CMK (cell line): ENCODE measurements around the gene FNBP1.
"Not testable (repeated sequence)": the region's sequence is repeated elsewhere in the genome, so short reads cannot be mapped to it uniquely, and the experiment has no call there.

ENCODE experiments used
- DNase-seq: peaks from one replicate; pipeline ENCODE4 v3.0.0-alpha.2; 2010; ENCODE audit warnings: low read depth

Gene FNBP1

DNA sequence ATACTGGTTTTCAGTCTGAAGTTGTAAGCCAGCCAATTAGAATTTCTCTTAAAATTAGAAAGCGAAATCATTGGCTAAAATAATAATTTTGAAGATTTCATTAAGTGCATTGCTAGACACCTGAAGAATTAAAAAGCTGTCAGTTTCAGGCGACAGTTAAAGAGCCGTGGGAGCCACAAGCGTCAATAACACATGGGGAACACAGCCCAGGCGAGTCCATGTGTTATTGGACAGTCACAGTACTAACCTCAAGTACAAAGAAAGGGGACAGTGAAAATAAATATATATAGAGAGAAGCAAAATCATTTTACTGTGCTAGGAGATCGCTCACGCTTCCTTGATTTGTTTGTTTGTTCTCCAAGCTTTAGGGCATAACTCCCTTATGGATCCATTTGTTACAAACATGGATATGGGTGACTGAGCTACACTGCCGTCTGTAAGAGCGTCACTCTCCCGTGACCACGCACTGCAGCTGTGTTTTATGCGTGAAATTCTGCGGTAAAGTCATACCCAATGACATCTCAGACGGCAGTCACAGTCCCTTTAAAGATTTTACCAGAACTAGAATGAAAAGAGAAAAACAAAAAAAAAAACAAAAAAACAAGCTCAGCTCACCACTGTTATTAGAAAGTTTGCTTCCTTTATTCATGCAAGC is 124.6 kb downstream of the FNBP1 start:
- no peak for DNase-seq

DNA sequence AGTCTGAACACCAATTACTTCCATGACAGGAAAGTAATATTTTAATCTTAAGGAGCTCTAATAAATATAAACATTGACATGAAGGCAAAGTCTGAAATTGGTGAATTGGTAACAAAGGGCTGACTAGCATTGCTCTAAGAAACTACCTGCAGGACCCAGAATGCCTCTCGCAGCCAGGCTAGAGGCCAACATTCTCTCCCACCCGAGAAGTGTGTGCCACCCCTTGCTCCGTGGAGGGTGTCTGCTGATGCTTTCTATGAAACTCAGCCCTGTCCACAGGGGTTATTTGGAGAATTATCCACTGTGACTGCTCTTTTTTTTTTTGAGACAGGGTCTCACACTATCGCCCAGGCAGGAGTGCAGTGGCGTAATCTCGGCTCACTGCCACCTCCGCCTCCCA is 126.3 kb downstream of the FNBP1 start:
- no peak for DNase-seq

DNA sequence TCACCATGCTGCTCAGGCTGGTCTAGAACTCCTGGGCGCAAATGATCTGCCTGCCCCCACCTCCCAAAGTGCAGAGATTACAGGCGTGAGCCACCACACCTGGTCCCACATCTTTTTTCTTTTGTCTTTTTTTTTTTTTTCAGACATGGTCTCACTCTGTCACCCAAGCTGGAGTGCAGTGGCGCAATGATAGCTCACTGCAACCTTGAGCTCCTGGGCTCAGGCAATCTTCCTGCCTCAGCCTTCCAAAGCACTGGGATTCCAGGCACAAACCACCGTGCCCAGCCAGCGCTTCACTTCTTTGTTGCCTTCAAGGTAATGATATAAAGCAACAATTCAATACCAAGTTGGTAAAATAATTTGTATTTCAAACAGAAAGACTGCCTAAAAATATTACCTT is 128.9 kb downstream of the FNBP1 start:
- DNase-seq, result no peak

DNA sequence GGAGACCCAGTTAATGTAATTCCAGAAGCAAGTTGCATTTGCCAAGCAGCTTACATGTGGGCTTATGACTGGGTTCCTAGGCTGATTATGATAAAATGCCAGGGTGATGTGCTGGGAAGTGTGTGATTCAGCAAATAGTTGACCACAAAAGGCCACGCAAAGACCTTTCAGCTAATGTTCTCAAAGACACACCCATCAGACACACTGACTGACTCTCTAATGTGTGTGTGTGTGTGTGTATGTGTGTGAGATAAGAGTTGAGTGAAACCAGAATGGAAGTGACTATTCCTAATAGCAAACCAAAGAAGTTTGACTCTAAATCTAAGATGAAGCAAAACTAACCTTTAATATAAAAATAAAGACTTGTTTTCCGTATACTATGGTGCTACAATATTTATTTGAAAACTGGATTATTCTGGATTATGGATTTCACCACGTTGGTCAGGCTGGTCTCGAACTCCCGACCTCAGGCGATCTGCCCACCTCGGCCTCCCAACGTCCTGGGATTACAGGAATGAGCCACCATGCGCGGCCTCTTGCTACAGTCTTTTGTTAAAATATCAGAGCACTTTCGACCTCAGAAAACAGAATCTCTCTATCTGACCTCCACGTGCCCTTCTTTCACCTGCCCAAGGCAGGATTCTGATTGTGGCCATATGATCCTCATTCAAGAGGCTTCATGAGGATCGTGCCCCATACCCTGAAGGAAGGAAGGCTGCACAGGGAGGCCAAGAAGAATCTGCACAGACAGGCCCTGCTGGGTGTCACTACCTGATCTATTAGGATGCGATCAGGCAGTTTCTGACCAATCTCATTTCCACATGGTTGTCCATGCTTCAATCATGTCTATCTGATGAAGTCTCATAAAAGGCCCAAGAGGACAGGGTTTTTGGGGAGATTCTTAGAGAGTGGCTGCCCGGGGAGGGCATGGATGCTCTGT is 132.1 kb downstream of the FNBP1 start:
- peak; percentile 58 for DNase-seq

DNA sequence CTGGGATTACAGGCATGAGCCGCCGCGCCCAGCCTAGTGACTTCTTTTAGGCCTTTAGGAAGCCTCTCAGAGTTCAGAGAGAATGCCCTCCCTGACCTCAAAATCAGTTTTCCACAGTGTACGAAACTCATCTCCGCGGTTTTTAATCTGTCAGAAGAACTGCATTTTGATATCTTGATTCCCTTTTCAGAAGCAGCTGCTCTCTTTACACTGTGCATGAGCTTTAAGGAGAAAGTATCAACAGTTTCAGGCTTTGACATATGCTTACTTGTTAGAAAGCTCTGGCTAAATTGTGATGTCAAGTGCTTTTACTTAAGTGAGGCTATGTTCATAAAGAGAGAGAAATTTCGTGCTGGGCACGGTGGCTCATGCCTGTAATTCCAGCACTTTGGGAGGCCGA is 133.1 kb downstream of the FNBP1 start:
- DNase-seq, result no peak

DNA sequence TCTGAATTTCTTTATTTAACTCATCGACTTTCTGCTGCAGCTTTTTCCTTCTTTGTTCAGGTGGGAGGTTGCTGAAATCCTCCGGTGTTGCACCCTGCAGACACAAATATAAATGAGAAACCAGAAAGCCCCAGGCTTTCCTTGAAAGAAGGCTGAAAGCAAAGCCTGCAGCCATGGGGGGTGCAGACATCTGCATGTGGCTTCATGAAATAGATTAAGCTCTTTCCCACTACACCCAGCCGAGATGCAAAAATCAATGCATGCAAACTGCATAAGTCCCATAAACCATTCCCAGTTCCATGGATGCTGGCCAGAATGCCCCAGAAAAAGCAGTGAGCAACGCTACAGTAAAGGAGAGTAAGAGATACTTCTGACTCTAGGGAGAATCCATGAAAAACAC is 134.1 kb downstream of the FNBP1 start:
- no peak for DNase-seq

DNA sequence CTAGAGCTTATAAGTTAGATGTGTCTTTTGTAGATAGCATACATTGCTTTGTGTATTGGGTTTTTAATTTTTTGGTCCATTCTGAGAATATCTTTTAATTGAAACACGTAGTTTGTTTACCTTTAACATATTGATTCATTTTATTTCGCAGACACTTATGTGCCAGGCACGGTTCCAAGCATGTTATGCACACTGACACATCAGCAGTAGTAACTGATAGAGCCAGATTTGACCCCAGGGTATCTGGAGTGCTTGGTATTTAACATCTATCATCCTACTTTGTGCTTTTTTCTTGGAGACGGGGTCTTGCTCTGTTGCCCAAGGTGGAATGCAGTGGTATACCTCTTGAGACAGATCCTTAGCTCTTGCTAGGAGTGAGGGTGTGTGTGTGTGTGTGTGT is 135.8 kb downstream of the FNBP1 start:
- DNase-seq, result no peak

DNA sequence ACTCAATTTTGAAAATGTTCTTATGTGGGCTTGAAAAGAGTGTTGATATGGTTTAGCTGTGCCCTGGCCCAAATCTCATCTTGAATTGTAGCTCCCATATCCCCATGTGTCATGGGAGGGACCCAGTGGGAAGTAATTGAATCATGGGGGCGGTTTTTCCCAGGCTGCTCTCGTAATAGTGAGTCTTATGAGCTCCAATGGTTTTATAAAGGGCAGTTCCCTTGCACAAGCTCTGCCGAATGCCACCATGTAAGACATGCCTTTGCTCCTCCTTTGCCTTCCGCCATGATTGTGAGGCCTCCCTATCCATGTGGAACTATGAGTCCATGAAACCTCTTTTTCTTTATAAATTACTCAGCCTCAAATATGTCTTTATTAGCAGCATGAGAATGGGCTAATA is 136.7 kb downstream of the FNBP1 start:
- no peak for DNase-seq

DNA sequence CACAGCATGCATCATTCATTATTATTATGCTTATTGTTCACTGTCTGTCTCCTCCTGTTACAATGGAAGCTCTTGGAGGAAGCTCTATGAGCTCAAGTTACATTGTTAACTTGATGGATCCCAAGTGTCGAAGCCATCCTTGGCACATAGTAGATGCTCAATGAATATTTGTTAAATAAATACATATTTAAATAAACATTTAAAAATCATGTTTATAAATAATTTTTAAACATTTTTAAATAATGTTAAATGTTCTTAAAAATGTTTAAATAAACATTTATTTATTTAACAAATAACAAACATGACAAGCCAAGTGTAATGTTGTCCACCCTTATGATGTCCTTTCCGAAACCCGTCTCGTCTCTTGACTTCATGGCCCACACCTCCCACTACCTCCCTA is 138.3 kb downstream of the FNBP1 start:
- no peak for DNase-seq

DNA sequence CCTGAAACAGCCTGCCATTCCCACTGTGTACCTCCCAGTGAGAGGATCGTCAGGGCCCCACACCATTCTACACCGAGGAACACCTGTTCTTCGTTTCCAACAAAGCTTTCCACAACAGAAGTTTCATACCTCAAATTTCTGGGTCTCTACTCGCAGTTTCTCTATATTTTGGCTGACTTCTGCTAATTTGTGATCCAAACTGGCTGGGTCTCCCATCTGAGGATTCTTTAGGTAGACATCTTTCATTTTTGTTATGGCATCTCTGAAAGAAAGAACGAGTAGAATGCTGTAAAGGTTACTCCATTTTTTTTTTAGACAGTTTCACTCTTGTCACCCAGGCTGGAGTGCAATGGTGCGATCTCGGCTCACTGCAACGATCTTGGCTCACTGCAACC is 140.3 kb downstream of the FNBP1 start:
- DNase-seq, result no peak

DNA sequence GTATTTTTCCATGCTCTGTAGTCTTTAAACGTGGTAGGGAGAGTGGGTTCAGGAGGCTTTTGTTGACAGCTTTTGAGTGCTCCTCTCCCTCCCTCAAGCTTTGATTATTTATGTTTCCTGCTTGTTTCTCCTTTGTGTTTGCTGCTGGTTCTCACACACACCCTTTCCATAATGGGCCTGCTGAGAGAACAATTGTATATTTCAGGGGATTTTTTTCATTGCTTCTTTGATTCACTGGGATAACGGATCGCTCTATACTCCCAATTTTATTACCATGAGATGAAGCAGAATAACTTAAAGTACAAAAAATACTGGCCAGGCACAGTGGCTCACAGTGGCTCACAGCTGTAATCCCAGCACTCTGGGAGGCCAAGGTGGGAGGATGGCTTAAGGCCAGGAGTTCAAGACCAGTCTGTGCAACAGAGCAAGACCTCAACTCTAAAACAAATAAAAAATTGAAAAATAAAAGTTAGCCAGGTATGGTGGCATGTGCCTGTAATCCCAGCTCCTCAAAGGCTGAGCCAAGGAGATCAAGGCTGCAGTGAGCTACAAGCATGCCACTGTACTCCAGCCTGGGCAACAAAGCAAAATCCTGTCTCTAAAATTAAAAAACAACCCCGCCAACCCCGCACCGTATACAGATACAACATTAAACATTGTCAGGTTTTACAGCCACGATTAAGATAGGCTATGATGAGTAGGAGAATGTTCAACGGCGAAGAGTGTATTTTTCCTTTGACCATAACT is 140.8 kb downstream of the FNBP1 start:
- DNase-seq, result no peak

DNA sequence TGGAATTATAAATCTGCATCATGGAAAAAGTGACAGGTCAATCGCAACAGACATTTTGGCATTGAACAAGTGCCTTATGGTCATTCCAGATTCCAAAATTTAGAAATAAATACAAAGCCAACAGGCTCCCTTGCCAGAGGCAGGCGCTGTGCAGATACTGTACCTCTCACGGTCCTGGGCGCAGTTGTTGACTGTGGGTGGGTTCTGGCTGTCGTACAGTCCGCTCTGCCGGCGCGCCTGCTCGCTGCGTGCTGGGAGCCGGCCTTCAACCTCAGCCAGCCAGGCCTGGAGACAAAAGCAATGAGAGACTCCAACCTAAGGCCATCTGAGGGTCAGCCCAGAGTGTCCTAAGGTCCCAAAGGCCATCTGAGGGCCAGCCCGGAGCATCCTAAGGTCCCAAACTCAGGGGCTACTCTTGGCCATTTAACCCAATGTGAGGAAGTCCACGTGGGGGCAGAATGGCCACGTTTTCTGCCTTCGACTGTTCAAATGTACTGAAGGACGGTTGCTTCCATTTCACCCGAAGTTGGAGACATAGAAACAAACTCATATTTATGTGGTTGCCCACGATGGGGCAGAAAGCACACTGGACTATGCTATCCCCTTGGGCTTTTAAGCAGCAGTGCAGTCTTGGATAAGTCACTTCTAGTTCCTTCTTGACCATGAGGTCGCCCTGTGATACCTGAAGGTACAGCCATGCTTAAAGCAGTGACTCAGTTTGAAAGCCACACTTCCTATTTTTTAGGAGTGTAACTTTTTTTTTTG is 142.5 kb downstream of the FNBP1 start:
- no peak for DNase-seq

DNA sequence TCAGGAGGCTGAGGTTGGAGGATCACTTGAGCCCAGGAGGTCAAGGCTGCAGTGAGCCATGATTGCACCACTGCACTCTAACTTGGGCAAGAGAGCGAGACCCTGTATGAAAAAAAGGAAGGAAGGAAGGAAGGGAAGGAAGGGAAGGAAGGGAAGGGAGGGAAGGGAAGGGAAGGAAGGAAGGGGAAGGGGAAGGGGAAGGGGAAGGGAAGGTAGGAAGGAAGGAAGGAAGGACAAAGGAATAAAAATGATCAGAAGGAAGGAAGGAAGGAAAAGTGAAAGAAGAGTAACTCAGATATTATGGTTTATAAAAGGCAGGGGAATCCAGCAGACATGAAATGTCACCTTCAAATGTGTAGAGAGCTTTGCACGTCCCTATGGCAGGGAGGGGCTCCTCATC is 143.4 kb downstream of the FNBP1 start:
- DNase-seq, result no peak

DNA sequence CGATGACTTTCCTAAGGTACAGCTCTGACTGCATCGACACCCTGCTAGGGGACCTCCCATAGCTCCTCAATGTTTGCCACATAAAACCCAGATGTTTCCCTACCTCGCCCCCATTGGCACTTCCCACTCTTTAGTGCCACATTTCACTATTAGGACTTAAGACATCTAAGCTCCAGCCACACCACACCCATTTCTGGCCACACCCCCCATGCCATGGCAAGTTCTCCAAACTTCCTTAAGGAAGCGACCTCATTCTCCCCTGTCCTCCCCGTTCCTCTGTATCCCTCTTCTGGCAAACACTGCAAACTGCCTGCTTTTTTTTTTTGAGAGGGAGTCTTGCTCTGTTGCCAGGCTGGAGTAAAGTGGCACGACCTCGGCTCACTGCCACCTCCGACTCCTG is 144.8 kb downstream of the FNBP1 start:
- DNase-seq, result no peak

DNA sequence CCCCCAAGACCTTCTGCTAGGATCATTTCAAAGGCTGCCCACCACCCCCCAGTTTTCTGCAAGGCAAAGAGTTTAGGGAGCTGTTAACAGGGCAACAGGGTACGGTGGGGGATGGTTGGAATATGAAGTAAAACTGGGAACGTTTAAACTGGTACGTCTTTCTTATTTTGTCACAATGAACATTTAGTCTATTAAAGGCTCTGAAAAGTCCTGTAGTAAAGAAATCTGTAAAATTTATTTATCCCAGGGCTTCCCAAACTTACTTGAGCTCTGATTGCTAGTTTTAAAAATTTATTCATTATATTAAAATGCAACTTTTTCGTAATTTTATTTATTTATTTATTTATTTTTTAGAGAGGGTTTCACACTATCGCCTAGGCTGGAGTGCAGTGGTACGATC is 145.7 kb downstream of the FNBP1 start:
- DNase-seq, result no peak

DNA sequence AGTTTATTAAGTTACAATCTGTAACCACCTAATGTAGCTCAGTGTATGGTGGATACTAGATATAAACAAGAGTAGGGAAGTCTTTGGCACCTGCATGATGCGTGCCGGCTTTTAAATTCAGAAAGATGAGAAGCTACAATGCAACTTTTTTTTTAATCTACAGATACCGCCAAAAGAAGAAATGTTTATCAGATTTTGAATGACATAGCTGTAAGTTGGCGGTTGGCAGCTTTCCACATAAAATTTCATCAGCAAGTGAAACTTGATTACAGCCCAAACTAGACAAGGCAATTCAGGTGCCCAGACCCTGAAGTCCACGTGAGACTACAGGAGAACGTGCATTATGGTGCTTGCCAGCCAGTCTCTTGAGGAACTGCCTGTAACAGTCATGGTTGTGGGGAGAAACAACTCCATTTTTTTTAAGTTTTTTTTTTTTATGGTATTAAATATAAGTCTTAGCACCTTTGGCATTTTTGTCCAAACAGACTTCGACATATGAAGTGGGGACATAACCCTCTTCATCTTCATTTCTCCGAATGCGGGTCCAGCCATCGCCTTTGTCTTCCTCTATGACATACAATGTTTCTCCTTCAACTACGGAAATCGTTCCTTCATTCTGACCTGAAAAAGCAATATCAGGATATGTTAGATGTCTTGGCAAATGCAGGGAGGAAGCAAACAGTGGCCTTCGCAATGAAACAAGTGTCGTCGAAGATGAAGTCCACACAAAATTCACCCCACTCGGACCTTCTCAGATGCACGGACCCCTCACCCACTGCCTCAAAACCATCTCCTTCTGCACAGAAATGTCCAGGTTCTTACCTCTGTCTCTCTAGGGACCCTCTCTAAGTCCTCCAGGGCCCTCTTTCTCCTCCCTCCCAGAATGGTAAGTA is 147.4 kb downstream of the FNBP1 start:
- DNase-seq, result no peak

DNA sequence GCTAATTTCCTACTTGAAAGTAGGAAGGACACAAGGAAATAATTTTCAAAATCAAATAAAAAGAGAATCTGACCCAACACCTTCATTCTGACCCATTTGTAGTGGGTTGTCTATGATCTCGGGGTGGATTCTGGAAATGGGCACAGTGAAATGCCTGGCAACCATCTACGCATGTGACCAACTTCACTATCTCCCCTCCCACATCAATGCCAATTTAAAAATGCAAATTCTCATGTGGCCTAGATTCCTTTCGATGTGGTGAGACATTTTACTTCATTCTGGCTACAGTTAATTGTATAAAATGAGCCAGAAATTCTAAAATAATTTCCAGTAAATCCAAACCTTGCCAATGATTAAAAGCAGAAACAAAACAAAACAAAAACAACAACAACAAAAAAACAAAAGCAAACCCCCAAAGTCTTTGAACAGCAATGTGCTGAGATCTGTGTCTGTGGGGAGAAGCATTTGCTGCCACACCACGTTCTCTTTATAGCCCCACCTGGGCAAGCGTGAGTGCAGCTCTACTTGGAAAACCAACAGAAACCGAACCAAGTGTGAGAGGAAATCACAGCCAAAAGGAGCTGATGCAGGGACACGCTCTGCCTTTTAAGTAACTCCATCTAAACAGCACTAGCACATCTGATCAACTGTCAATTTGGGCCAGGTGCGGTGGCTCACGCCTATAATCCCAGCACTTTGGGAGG is 148.7 kb downstream of the FNBP1 start:
- DNase-seq, result no peak

DNA sequence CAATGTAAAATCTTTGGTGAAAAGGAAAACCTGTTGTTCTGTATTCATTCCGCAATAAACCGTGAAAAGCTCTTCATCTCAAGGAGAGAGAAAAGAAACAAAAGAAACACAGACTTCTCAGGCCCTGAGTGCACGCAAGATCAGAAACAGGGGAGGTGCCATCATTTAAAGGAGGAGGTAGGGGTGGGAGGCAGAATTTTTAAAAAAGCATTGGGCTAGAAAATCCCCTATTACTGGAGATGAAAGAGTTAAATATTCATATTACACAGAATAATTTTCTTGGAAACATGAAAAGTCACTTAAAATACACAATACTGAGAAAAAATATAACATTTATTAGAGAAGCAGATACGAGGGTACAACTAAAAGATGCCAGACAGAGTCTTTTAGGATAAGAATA is 151.4 kb downstream of the FNBP1 start:
- DNase-seq, result no peak

DNA sequence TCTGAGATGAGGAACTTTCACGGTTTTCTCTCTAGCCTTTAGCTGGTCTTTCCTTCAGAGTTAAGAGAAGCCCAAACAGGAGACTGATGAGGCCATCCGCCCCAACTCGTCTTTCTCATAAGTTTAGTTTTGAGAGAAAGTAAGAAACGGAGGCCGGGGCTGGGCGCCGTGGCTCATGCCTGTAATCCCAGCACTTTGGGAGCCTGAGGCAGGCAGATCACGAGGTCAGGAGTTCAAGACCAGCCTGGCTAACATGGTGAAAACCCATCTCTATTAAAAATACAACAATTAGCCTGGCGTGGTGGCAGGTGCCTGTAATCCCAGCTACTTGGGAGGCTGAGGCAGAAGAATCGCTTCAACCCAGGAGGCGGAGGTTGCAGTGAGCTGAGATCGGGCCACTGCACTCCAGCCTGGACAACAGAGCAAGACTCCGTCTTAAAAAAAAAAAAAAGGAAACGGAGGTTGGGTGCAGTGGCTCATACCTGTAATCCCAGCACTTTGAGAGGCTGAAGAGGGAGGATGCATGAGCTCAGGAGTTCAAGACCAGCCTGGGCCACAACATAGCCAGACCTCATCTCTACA is 152.2 kb downstream of the FNBP1 start:
- not testable (repeated sequence) for DNase-seq
